Neural cell (in vitro differentiated cells): Measurements from ENCODE around the gene MOB2. TPM values are rescaled to one million over a fixed set of nuclear protein-coding genes. Genes with fewer than 3 reads are reported as not detected.

Source experiments
- H2AFZ ChIP-seq: fragments of 200-600, 300-800 bp; sonication (generic), shearing (Covaris generic); 2 replicates; pipeline ENCODE4 v1.6.0; 2014; ENCODE audit warnings: low read depth, mild to moderate bottlenecking, antibody characterized with exemption, low read length, moderate library complexity
- H3F3A ChIP-seq: fragments of 200-600 bp; shearing (Covaris generic); 2 replicates; pipeline ENCODE4 v1.6.1; 2016; ENCODE audit warnings: mild to moderate bottlenecking, moderate library complexity, mixed read lengths, antibody characterized with exemption, low read length; ENCODE audit not compliant: insufficient read depth, poor library complexity, severe bottlenecking
- H3K27ac ChIP-seq: fragments of 200-600, 300-800 bp; sonication (generic), shearing (Covaris generic); 2 replicates; pipeline ENCODE4 v1.5.1; 2014; ENCODE audit warnings: mild to moderate bottlenecking, low read length, moderate library complexity
- H3K27me3 ChIP-seq: fragments of 300-800, 200-600 bp; sonication (generic), shearing (Covaris generic); 2 replicates; pipeline ENCODE4 v1.6.0; 2014; ENCODE audit warnings: mild to moderate bottlenecking, low read depth, low read length, moderate library complexity; ENCODE audit not compliant: insufficient read depth
- H3K36me3 ChIP-seq: fragments of 300-800, 200-600 bp; sonication (generic), shearing (Covaris generic); 2 replicates; pipeline ENCODE4 v1.5.1; 2014; ENCODE audit warnings: mild to moderate bottlenecking, antibody characterized with exemption, low read length, moderate library complexity; ENCODE audit not compliant: insufficient read depth
- H3K4me2 ChIP-seq: fragments of 300-800, 200-600 bp; sonication (generic), shearing (Covaris generic); 2 replicates; pipeline ENCODE4 v1.6.0; 2014; ENCODE audit warnings: mild to moderate bottlenecking, low read length
- H3K4me3 ChIP-seq: fragments of 300-800, 200-600 bp; sonication (generic), shearing (Covaris generic); 2 replicates; pipeline ENCODE4 v1.5.1; 2014; ENCODE audit warnings: mild to moderate bottlenecking, low read length, moderate library complexity
- H3K79me2 ChIP-seq: fragments of 200-600 bp; shearing (Covaris generic); replicated peaks from 2 replicates; pipeline ENCODE4 v1.6.0; 2014; ENCODE audit warnings: mild to moderate bottlenecking, low read length, moderate library complexity; ENCODE audit not compliant: insufficient read depth
- H3K9ac ChIP-seq: fragments of 300-800, 200-600 bp; sonication (generic), shearing (Covaris generic); 2 replicates; pipeline ENCODE4 v1.6.1; 2016; ENCODE audit warnings: mild to moderate bottlenecking, low read length, mixed read lengths
- H3K9me2 ChIP-seq: fragments of 200-600 bp; shearing (Covaris generic); 2 replicates; pipeline ENCODE4 v1.6.1; 2016; ENCODE audit warnings: mild to moderate bottlenecking, low read length, mixed read lengths; ENCODE audit not compliant: insufficient read depth
- H3K9me3 ChIP-seq: fragments of 200-600, 300-800 bp; sonication (generic), shearing (Covaris generic); 2 replicates; pipeline ENCODE4 v1.6.1; 2016; ENCODE audit warnings: mild to moderate bottlenecking, mixed run types, low read length, moderate library complexity, mixed read lengths
- H4K20me1 ChIP-seq: fragments of 200-600 bp; shearing (Covaris generic); 2 replicates; pipeline ENCODE4 v1.6.1; 2016; ENCODE audit warnings: mild to moderate bottlenecking, mixed run types; ENCODE audit not compliant: insufficient read depth
- EP300 ChIP-seq: fragments of 450-650 bp; conservative IDR thresholded peaks from 2 replicates; pipeline ENCODE4 v1.6.1; 2014; ENCODE audit warnings: antibody characterized with exemption, mild to moderate bottlenecking, moderate library complexity; ENCODE audit not compliant: poor library complexity, severe bottlenecking
- EZH2 ChIP-seq: fragments of 200-600, 300-800 bp; shearing (Covaris generic), sonication (generic); IDR thresholded peaks from 2 replicates; pipeline ENCODE4 v1.6.1; 2014; ENCODE audit warnings: antibody characterized with exemption, low read length, borderline replicate concordance, mild to moderate bottlenecking; ENCODE audit not compliant: insufficient read depth, poor library complexity, severe bottlenecking
- MXI1 ChIP-seq: fragments of 450-650 bp; conservative IDR thresholded peaks from 2 replicates; pipeline ENCODE4 v1.6.1; 2014; ENCODE audit warnings: antibody characterized with exemption, mild to moderate bottlenecking; ENCODE audit not compliant: poor library complexity, severe bottlenecking
- POLR2AphosphoS5 ChIP-seq: IDR thresholded peaks from 2 replicates; pipeline ENCODE4 v1.6.1; 2012
- RAD21 ChIP-seq: fragments of 450-650 bp; conservative IDR thresholded peaks from 2 replicates; pipeline ENCODE4 v1.6.1; 2014; ENCODE audit warnings: antibody characterized with exemption, mild to moderate bottlenecking, moderate library complexity
- SMC3 ChIP-seq: fragments of 450-650 bp; conservative IDR thresholded peaks from 2 replicates; pipeline ENCODE4 v1.6.1; 2014; ENCODE audit warnings: antibody characterized with exemption, mild to moderate bottlenecking, moderate library complexity; ENCODE audit not compliant: poor library complexity
- TAF1 ChIP-seq: IDR thresholded peaks from 2 replicates; pipeline ENCODE4 v1.6.1; 2012; ENCODE audit warnings: low read depth
- polyA plus RNA-seq: library from polyadenylated mRNA; depleted of rRNA; stranded (reverse); fragments of >200 nt; gene quantifications from 2 replicates; pipeline ENCODE4 v1.2.3, GENCODE V29; 2014
- TF ChIP-seq, protein P1 (sequence below): fragments of 450-650 bp; IDR thresholded peaks from 2 replicates; pipeline ENCODE4 v1.5.1; 2014; ENCODE audit warnings: antibody characterized with exemption, mild to moderate bottlenecking, moderate library complexity; ENCODE audit not compliant: poor library complexity, severe bottlenecking
- TF ChIP-seq, protein P2 (sequence below): IDR thresholded peaks from 2 replicates; pipeline ENCODE4 v1.6.1; 2012; ENCODE audit warnings: borderline replicate concordance

MOB2 gene
- polyA plus RNA-seq, 1 donor from 2014 or later: 33.2 TPM

DNA sequence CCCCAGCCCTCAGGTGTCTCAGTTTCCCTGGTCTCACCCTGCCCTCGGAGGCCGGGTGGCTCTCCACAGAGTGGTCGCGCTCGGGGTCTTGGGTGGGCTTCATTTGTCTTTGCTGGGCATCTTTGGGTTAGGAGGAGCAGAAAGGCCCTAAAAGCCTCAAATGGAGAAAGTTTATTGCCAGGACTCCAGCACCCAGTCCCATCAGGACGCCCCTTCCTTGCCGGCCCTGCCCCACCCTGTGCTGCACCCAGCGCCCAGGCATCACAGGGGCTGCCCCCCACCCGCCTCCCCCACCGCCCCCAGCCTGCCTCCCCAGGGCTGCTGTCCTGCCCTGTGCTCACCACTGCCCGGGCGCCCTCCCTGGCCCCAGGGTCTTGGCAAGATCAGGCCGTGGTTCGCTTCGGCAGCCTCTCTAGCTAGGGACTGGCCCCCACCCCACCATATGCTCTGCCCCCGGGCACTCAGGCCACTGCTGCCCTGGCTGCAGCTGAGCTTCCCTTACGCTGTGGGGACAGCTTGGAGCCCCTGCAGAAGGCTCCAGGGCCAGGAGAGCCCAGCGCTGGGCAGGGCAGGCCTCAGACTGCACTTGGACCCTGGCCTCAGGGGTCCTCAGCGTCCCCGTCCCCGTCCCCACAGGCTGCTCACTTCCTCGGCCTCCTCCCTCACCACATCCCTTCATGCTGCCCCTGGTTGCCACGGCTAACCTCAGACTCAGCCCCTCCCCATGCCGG is 31.4 kb downstream of the MOB2 start:
- Histone ChIP-seq H3K36me3 (no peaks in the 10 kb centered on the region), H3K27me3 (no peaks in the 10 kb centered on the region), H4K20me1 (no peaks in the 10 kb centered on the region), H3K9me2 (no peaks in the 10 kb centered on the region), H3K9ac (no peak overlapping the region), H3K27ac (no peak overlapping the region), H3F3A (no peaks in the 10 kb centered on the region), H2AFZ (no peak overlapping the region), H3K4me3 (no peak overlapping the region), H3K4me2 (no peak overlapping the region), H3K9me3 (no peaks in the 10 kb centered on the region), H3K79me2 (no peaks in the 10 kb centered on the region)
- TF ChIP-seq MXI1: no peak
- TF ChIP-seq, protein P1, sequence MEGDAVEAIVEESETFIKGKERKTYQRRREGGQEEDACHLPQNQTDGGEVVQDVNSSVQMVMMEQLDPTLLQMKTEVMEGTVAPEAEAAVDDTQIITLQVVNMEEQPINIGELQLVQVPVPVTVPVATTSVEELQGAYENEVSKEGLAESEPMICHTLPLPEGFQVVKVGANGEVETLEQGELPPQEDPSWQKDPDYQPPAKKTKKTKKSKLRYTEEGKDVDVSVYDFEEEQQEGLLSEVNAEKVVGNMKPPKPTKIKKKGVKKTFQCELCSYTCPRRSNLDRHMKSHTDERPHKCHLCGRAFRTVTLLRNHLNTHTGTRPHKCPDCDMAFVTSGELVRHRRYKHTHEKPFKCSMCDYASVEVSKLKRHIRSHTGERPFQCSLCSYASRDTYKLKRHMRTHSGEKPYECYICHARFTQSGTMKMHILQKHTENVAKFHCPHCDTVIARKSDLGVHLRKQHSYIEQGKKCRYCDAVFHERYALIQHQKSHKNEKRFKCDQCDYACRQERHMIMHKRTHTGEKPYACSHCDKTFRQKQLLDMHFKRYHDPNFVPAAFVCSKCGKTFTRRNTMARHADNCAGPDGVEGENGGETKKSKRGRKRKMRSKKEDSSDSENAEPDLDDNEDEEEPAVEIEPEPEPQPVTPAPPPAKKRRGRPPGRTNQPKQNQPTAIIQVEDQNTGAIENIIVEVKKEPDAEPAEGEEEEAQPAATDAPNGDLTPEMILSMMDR: no peak
- no peak for TF ChIP-seq TAF1
- no peak for TF ChIP-seq POLR2AphosphoS5
- TF ChIP-seq EZH2: no peak
- no peak for TF ChIP-seq RAD21
- TF ChIP-seq, protein P2, sequence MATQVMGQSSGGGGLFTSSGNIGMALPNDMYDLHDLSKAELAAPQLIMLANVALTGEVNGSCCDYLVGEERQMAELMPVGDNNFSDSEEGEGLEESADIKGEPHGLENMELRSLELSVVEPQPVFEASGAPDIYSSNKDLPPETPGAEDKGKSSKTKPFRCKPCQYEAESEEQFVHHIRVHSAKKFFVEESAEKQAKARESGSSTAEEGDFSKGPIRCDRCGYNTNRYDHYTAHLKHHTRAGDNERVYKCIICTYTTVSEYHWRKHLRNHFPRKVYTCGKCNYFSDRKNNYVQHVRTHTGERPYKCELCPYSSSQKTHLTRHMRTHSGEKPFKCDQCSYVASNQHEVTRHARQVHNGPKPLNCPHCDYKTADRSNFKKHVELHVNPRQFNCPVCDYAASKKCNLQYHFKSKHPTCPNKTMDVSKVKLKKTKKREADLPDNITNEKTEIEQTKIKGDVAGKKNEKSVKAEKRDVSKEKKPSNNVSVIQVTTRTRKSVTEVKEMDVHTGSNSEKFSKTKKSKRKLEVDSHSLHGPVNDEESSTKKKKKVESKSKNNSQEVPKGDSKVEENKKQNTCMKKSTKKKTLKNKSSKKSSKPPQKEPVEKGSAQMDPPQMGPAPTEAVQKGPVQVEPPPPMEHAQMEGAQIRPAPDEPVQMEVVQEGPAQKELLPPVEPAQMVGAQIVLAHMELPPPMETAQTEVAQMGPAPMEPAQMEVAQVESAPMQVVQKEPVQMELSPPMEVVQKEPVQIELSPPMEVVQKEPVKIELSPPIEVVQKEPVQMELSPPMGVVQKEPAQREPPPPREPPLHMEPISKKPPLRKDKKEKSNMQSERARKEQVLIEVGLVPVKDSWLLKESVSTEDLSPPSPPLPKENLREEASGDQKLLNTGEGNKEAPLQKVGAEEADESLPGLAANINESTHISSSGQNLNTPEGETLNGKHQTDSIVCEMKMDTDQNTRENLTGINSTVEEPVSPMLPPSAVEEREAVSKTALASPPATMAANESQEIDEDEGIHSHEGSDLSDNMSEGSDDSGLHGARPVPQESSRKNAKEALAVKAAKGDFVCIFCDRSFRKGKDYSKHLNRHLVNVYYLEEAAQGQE: no peak
- TF ChIP-seq EP300: no peak
- TF ChIP-seq SMC3: no peak

DNA sequence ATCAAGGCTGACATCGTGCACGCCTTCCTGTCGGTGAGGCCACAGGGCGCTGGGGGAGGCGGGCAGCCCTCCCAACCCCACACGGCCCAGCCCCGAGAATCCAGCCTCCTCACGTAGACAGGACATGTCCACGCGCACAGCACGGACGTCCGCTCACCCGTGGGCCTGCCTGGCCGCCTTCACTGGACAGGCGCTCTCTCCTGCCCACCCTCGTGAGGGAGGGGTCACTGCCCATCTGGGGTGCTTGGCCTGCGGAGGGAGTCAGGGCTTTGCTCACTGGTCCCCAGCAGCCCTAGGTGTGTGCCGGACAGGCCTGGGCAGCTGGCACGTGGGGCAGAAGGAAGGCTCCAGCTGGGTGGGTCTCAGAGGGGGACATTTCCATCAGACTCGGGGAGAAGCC is 32.0 kb downstream of the MOB2 start:
- H3K4me3 ChIP-seq: no peak overlapping the region
- TF ChIP-seq SMC3: no peak
- TF ChIP-seq, protein P1: no peak
- no peak for TF ChIP-seq EP300
- no peak for TF ChIP-seq EZH2
- no peak for TF ChIP-seq MXI1
- no peak for TF ChIP-seq TAF1

More for the DNA sequence above, 32.0 kb downstream of the MOB2 start:
- Histone ChIP-seq H3K9me2 (no peaks in the 10 kb centered on the region), H3K9ac (no peak overlapping the region), H3K4me2 (no peak overlapping the region), H3K36me3 (no peaks in the 10 kb centered on the region), H3K79me2 (no peaks in the 10 kb centered on the region), H4K20me1 (no peaks in the 10 kb centered on the region), H3K9me3 (no peaks in the 10 kb centered on the region), H3K27ac (no peak overlapping the region), H3F3A (no peaks in the 10 kb centered on the region), H2AFZ (no peak overlapping the region), H3K27me3 (no peaks in the 10 kb centered on the region)
